Endothelial cell of umbilical vein (primary cell): ENCODE measurements around the gene IKZF5. TPM values are rescaled to one million over a fixed set of nuclear protein-coding genes. Genes with fewer than 3 reads are reported as not detected.

Experiments used
- BruUV-seq: library from RNA; stranded (reverse); fragments of 400-500 nt; replicated peaks from 2 replicates; lab custom pipeline; 2021; lab: Mats Ljungman, UMichigan
- CTCF ChIA-PET: fragments of 300-600, 350-600 bp; sonication (Branson Sonifier 250); formaldehyde crosslinking; loops from one replicate; lab custom pipeline; 2021; ENCODE audit warnings: antibody characterized with exemption, inconsistent platforms; lab: Charles Lee
- POLR2A ChIA-PET: fragments of 300-600, 350-600 bp; sonication (Branson Sonifier 250); formaldehyde crosslinking; loops from one replicate; lab custom pipeline; 2021; ENCODE audit warnings: antibody characterized with exemption, inconsistent platforms; lab: Charles Lee
- DNase-seq: peaks from one replicate; pipeline ENCODE4 v3.0.0-alpha.2; 2011; ENCODE audit warnings: low read depth, low spot score
- FAIRE-seq: peaks from 2 replicates; lab custom pipeline; 2011; peaks lifted over from hg19 to GRCh38; lab: Jason Lieb, UNC
- H2AFZ ChIP-seq: 2 replicates; pipeline ENCODE4 v1.6.0; 2012; ENCODE audit warnings: low read depth, low read length, control low read depth, inconsistent platforms
- H3K27ac ChIP-seq: 2 replicates; pipeline ENCODE4 v1.5.1; 2011; ENCODE audit warnings: low read depth, mild to moderate bottlenecking, control low read depth, low read length, moderate library complexity; ENCODE audit not compliant: insufficient read depth
- H3K27me3 ChIP-seq, 2 experiments: 2 replicates each; pipeline versions ENCODE4 v1.6.0 to v1.6.1; 2011; ENCODE audit warnings: low read length in 2 of 2, mixed read lengths in 1 of 2; ENCODE audit not compliant: control insufficient read depth in 2 of 2, insufficient read depth in 2 of 2
- H3K36me3 ChIP-seq, 2 experiments: 2 replicates in 1 of 2; 3 replicates in 1 of 2; pipeline ENCODE4 v1.5.1; 2011; ENCODE audit warnings: low read length in 2 of 2, mild to moderate bottlenecking in 1 of 2, moderate library complexity in 1 of 2; ENCODE audit not compliant: control insufficient read depth in 2 of 2, insufficient read depth in 2 of 2; ENCODE audit errors: extremely low read depth in 1 of 2
- H3K4me1 ChIP-seq: 3 replicates; pipeline ENCODE4 v1.5.1; 2011; ENCODE audit warnings: mild to moderate bottlenecking, low read length; ENCODE audit not compliant: control insufficient read depth, insufficient read depth; ENCODE audit errors: extremely low read depth
- H3K4me2 ChIP-seq: 2 replicates; pipeline ENCODE4 v1.6.1; 2011; ENCODE audit warnings: low read length, control low read depth, mixed read lengths; ENCODE audit not compliant: insufficient read depth
- H3K4me3 ChIP-seq, 3 experiments: fragments of 200-600 bp in 1 of 3; sonication (generic), shearing (Covaris generic) in 1 of 3; replicated peaks in 1 of 3; 2 replicates each; pipeline ENCODE4 v1.5.1; 2011 to 2016; ENCODE audit warnings: control low read depth in 3 of 3, low read length in 3 of 3, mild to moderate bottlenecking in 2 of 3, inconsistent platforms in 1 of 3, low read depth in 1 of 3, moderate library complexity in 1 of 3; ENCODE audit not compliant: insufficient read depth in 1 of 3
- H3K79me2 ChIP-seq: 2 replicates; pipeline ENCODE4 v1.6.0; 2012; ENCODE audit warnings: low read length, inconsistent platforms; ENCODE audit not compliant: control insufficient read depth, insufficient read depth
- H3K9ac ChIP-seq: replicated peaks from 2 replicates; pipeline ENCODE3; 2011; ENCODE audit warnings: low read length, control low read depth; ENCODE audit not compliant: insufficient read depth; ENCODE audit errors: extremely low read depth
- H3K9me1 ChIP-seq: replicated peaks from 3 replicates; pipeline ENCODE4 v1.6.0; 2011; ENCODE audit warnings: mild to moderate bottlenecking, low read length; ENCODE audit not compliant: control insufficient read depth, insufficient read depth; ENCODE audit errors: extremely low read depth
- H3K9me3 ChIP-seq: replicated peaks from 2 replicates; pipeline ENCODE4 v1.5.1; 2012; ENCODE audit warnings: low read length, inconsistent platforms; ENCODE audit not compliant: control insufficient read depth, insufficient read depth
- H4K20me1 ChIP-seq: replicated peaks from 2 replicates; pipeline ENCODE3; 2011; ENCODE audit warnings: mild to moderate bottlenecking, low read length; ENCODE audit not compliant: control insufficient read depth, insufficient read depth; ENCODE audit errors: extremely low read depth
- EZH2 ChIP-seq: IDR thresholded peaks from 2 replicates; pipeline ENCODE4 v1.6.1; 2012; ENCODE audit warnings: borderline replicate concordance, low read depth, mild to moderate bottlenecking, moderate library complexity, low read length, inconsistent platforms; ENCODE audit not compliant: severe bottlenecking
- FOS ChIP-seq: IDR thresholded peaks from 2 replicates; pipeline ENCODE4 v1.6.1; 2011; ENCODE audit warnings: mild to moderate bottlenecking, low read length, moderate library complexity, borderline replicate concordance; ENCODE audit not compliant: insufficient read depth
- GATA2 ChIP-seq: IDR thresholded peaks from 2 replicates; pipeline ENCODE4 v1.7.0; 2011; ENCODE audit warnings: low read depth, mild to moderate bottlenecking, moderate library complexity, mixed read lengths, low read length; ENCODE audit not compliant: insufficient read length, insufficient read depth
- JUN ChIP-seq: IDR thresholded peaks from 2 replicates; pipeline ENCODE4 v1.6.1; 2011; ENCODE audit warnings: borderline replicate concordance, low read depth; ENCODE audit not compliant: insufficient read length, insufficient read depth
- MYC ChIP-seq: IDR thresholded peaks from one replicate; pipeline ENCODE4 v1.6.1; 2011; ENCODE audit warnings: mild to moderate bottlenecking, low read depth, low read length
- POLR2A ChIP-seq: IDR thresholded peaks from 2 replicates; pipeline ENCODE4 v1.6.1; 2012; ENCODE audit warnings: low read depth, mild to moderate bottlenecking, control low read depth, low read length
- POLR2AphosphoS5 ChIP-seq: IDR thresholded peaks from 2 replicates; pipeline ENCODE4 v1.6.1; 2012; ENCODE audit warnings: low read depth, mild to moderate bottlenecking, control low read depth, low read length, moderate library complexity; ENCODE audit not compliant: insufficient read depth
- dilution Hi-C: fragments of 300-500 bp; cut with MboI; formaldehyde crosslinking; loops from one replicate; pipeline ENCODE4 v1.15.0; 2019; ENCODE audit warnings: low sequenced_read_pairs; ENCODE audit not compliant: extremely low pct_ligation_motif_present
- intact Hi-C: fragments of 100-400 bp; cut with micrococcal nuclease; formaldehyde crosslinking; loops from one replicate; pipeline ENCODE4 v1.10.0; 2022
- polyA plus RNA-seq, 4 experiments: library from polyadenylated mRNA; depleted of rRNA in 3 of 4; stranded (reverse) in 3 of 4; unstranded in 1 of 4; fragments of >200 nt; gene quantifications; 2 replicates each; pipeline versions ENCODE4 v1.2.1 to v1.2.3, GENCODE V29; 2011 to 2012; ENCODE audit warnings: missing spikeins in 1 of 4
- total RNA-seq: library from RNA; stranded (reverse); gene quantifications from 2 replicates; pipeline ENCODE4 v1.2.3, GENCODE V29; 2021
- TF ChIP-seq, protein P1 (sequence below): IDR thresholded peaks from 2 replicates; pipeline ENCODE4 v1.6.1; 2011; ENCODE audit not compliant: insufficient read depth, insufficient read length
- TF ChIP-seq, protein P2 (sequence below), 2 donors: IDR thresholded peaks; 1 replicate in 1 of 2; 2 replicates in 1 of 2; pipeline ENCODE4 v1.5.1; 2011; ENCODE audit warnings: low read length in 2 of 2, mild to moderate bottlenecking in 2 of 2, moderate library complexity in 2 of 2, control low read depth in 1 of 2, inconsistent platforms in 1 of 2, low read depth in 1 of 2; ENCODE audit not compliant: insufficient read depth in 1 of 2; ENCODE audit errors: extremely low read depth in 1 of 2

Gene IKZF5
- total and polyA plus RNA-seq, 2 donors (not counting 3 experiments of a cell fraction or from before 2014, with no cell fraction given), result 7.1 to 10.3 TPM

DNA sequence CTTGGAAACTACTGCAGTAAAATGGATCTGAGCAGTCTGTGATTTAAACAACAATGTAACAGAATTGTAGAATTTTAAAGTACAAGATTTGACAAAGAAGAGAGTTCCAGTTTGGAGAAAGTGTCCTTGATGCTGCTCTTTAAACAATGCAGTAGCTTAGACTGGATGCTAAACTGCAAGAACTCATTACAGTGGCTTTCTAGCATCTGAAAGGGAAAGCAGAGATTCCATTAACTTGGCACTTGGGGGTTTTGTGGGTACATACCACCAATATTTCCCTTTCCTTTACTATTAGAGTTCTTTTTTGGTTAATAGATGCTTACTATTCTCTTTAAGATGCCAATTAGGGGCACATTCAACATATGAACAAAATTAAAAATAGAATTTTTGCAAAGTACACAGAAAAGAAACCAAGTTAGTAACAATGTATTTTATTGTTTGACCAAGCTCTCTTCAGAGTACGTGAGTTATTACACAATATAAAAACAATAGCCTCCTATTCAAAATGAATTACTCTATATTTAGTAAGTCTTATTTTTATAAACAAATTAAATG, 16.5 kb downstream of the IKZF5 start:
- no peak overlapping the region for H2AFZ ChIP-seq
- BruUV-seq, result no TSS peak
- ChIA-PET CTCF (interaction anchor here (2.2 kb wide), 1 partner anchor 11 kb away, joined by 8 read pairs; the partner anchor contains the start of gene PSTK), POLR2A (no interaction called here)
- no peaks in the 10 kb centered on the region for H3K9me1 ChIP-seq
- H4K20me1 ChIP-seq, result no peaks in the 10 kb centered on the region
- no peaks in the 10 kb centered on the region for H3K9me3 ChIP-seq
- H3K4me2 ChIP-seq, result no peak overlapping the region
- peaks cover 1% of the 10 kb centered on the region for H3K79me2 ChIP-seq
- intact Hi-C loops (no loop called here), dilution Hi-C loops (no loop called here)
- TF ChIP-seq, protein P1, sequence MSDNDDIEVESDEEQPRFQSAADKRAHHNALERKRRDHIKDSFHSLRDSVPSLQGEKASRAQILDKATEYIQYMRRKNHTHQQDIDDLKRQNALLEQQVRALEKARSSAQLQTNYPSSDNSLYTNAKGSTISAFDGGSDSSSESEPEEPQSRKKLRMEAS, result no peak
- TF ChIP-seq, protein P2, sequence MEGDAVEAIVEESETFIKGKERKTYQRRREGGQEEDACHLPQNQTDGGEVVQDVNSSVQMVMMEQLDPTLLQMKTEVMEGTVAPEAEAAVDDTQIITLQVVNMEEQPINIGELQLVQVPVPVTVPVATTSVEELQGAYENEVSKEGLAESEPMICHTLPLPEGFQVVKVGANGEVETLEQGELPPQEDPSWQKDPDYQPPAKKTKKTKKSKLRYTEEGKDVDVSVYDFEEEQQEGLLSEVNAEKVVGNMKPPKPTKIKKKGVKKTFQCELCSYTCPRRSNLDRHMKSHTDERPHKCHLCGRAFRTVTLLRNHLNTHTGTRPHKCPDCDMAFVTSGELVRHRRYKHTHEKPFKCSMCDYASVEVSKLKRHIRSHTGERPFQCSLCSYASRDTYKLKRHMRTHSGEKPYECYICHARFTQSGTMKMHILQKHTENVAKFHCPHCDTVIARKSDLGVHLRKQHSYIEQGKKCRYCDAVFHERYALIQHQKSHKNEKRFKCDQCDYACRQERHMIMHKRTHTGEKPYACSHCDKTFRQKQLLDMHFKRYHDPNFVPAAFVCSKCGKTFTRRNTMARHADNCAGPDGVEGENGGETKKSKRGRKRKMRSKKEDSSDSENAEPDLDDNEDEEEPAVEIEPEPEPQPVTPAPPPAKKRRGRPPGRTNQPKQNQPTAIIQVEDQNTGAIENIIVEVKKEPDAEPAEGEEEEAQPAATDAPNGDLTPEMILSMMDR (IDR thresholded peaks at IDR 0.05; ENCODE audit: extremely low read depth in 1 of 2, insufficient read depth in 1 of 2, low read depth in 1 of 2, low read length in 2 of 2), result no peak
- TF ChIP-seq FOS, result no peak
- TF ChIP-seq EZH2, result no peak
- TF ChIP-seq JUN, result no peak
- no peak for TF ChIP-seq GATA2
- TF ChIP-seq MYC, result no peak
- no peak for TF ChIP-seq POLR2A
- TF ChIP-seq POLR2AphosphoS5, result no peak
- peaks cover 4 to 5% of the 10 kb centered on the region in 2 experiments for H3K36me3 ChIP-seq
- H3K4me3 ChIP-seq, result no peak overlapping the region
- no peak overlapping the region for H3K9ac ChIP-seq
- no peaks in the 10 kb centered on the region for H3K4me1 ChIP-seq
- FAIRE-seq (no peak), DNase-seq (no peak)
- no peaks in the 10 kb centered on the region for H3K27me3 ChIP-seq
- no peak overlapping the region for H3K27ac ChIP-seq
